H1 (cell line): ENCODE results near the gene GALNTL6. TPM values are rescaled to one million over a fixed set of nuclear protein-coding genes. Genes with fewer than 3 reads are reported as not detected.

Experiments used
- CTCF ChIA-PET: fragments of 300-600 bp; sonication (Branson Sonifier 250); formaldehyde crosslinking; loops from one replicate; lab custom pipeline; 2021; ENCODE audit not compliant: partially characterized antibody; lab: Charles Lee
- POLR2A ChIA-PET: fragments of 300-600 bp; sonication (Branson Sonifier 250); formaldehyde crosslinking; loops from one replicate; lab custom pipeline; 2021; ENCODE audit warnings: inconsistent platforms; ENCODE audit not compliant: partially characterized antibody; lab: Charles Lee
- DNase-seq, 2 experiments: peaks; one replicate each; pipeline versions ENCODE4 v3.0.0 to v3.0.0-alpha.2; 2010 to 2022; ENCODE audit warnings: low spot score in 2 of 2, low read depth in 1 of 2, mixed read lengths in 1 of 2
- FAIRE-seq: peaks from 2 replicates; lab custom pipeline; 2011; peaks lifted over from hg19 to GRCh38; lab: Jason Lieb, UNC
- H2AFZ ChIP-seq: 2 replicates; pipeline ENCODE4 v1.8.1; 2012; ENCODE audit warnings: low read length, inconsistent platforms
- H2AK5ac ChIP-seq: 2 replicates; pipeline ENCODE4 v1.6.1; 2013; ENCODE audit warnings: low read depth, low read length
- H2BK120ac ChIP-seq: replicated peaks from 2 replicates; pipeline ENCODE3; 2013; ENCODE audit warnings: low read depth, low read length, inconsistent platforms
- H2BK12ac ChIP-seq: 2 replicates; pipeline ENCODE4 v1.6.1; 2013; ENCODE audit warnings: low read depth, low read length
- H2BK15ac ChIP-seq: 2 replicates; pipeline ENCODE4 v1.6.1; 2013; ENCODE audit warnings: low read length
- H2BK20ac ChIP-seq: 2 replicates; pipeline ENCODE4 v1.6.1; 2013; ENCODE audit warnings: low read length
- H2BK5ac ChIP-seq: 2 replicates; pipeline ENCODE4 v1.6.1; 2013; ENCODE audit warnings: low read depth, low read length
- H3K14ac ChIP-seq: 2 replicates; pipeline ENCODE4 v1.6.1; 2013; ENCODE audit warnings: inconsistent platforms; ENCODE audit not compliant: insufficient read length
- H3K18ac ChIP-seq: 2 replicates; pipeline ENCODE4 v1.6.1; 2013; ENCODE audit warnings: low read length; ENCODE audit errors: extremely low read depth
- H3K23ac ChIP-seq: 2 replicates; pipeline ENCODE4 v1.6.1; 2013; ENCODE audit warnings: inconsistent platforms; ENCODE audit not compliant: insufficient read length
- H3K23me2 ChIP-seq: 2 replicates; pipeline ENCODE4 v1.6.1; 2013; ENCODE audit warnings: low read depth, low read length
- H3K27ac ChIP-seq: 2 replicates; pipeline ENCODE4 v1.6.1; 2011; ENCODE audit warnings: low read depth, low read length, inconsistent platforms
- H3K27me3 ChIP-seq, 4 experiments: replicated peaks in 1 of 4; 1 replicate in 1 of 4; 2 replicates in 3 of 4; pipeline versions ENCODE4 v1.6.1 to v1.8.1; 2011 to 2013; ENCODE audit warnings: low read length in 3 of 4, mild to moderate bottlenecking in 3 of 4, inconsistent platforms in 2 of 4, mixed read lengths in 2 of 4, moderate library complexity in 1 of 4; ENCODE audit not compliant: control insufficient read depth in 3 of 4, insufficient read depth in 3 of 4; ENCODE audit errors: extremely low read depth in 1 of 4
- H3K36me3 ChIP-seq, 4 experiments: 2 replicates each; pipeline versions ENCODE4 v1.6.1 to v1.8.1; 2011 to 2013; ENCODE audit warnings: mild to moderate bottlenecking in 4 of 4, low read length in 3 of 4, moderate library complexity in 2 of 4, control low read depth in 1 of 4, inconsistent platforms in 1 of 4; ENCODE audit not compliant: insufficient read depth in 4 of 4, control insufficient read depth in 2 of 4
- H3K4ac ChIP-seq: replicated peaks from 2 replicates; pipeline ENCODE3; 2013; ENCODE audit warnings: low read length, low read depth, mixed read lengths, inconsistent platforms; ENCODE audit not compliant: insufficient read length
- H3K4me1 ChIP-seq, 4 experiments: replicated peaks in 1 of 4; 1 replicate in 1 of 4; 2 replicates in 3 of 4; pipeline versions ENCODE4 v1.6.1 to v1.8.1; 2011 to 2013; ENCODE audit warnings: low read length in 3 of 4, inconsistent platforms in 2 of 4, mixed read lengths in 1 of 4; ENCODE audit not compliant: insufficient read depth in 4 of 4, control insufficient read depth in 3 of 4
- H3K4me2 ChIP-seq, 2 experiments: 2 replicates each; pipeline versions ENCODE4 v1.6.1 to v1.8.1; 2011 to 2013; ENCODE audit warnings: low read depth in 2 of 2, low read length in 2 of 2, control low read depth in 1 of 2, inconsistent platforms in 1 of 2, mild to moderate bottlenecking in 1 of 2; ENCODE audit not compliant: insufficient read depth in 1 of 2
- H3K4me3 ChIP-seq, 4 experiments: fragments of 200-600, 300-600 bp in 1 of 4; sonication (generic), shearing (Covaris generic), sonication (Bioruptor Twin) in 1 of 4; 2 replicates each; pipeline versions ENCODE4 v1.5.1 to v1.8.1; 2011 to 2016; ENCODE audit warnings: low read length in 4 of 4, low read depth in 3 of 4, control low read depth in 2 of 4, inconsistent platforms in 2 of 4, mild to moderate bottlenecking in 2 of 4, mixed read lengths in 1 of 4, moderate library complexity in 1 of 4; ENCODE audit not compliant: insufficient read depth in 2 of 4; ENCODE audit errors: extremely low read depth in 1 of 4
- H3K56ac ChIP-seq: replicated peaks from 2 replicates; pipeline ENCODE3; 2013; ENCODE audit warnings: low read depth, mild to moderate bottlenecking, mixed read lengths, low read length, inconsistent platforms; ENCODE audit not compliant: insufficient read length
- H3K79me1 ChIP-seq: 2 replicates; pipeline ENCODE4 v1.6.1; 2013; ENCODE audit warnings: low read depth, low read length, control low read depth
- H3K79me2 ChIP-seq, 2 experiments: 2 replicates each; pipeline versions ENCODE4 v1.6.1 to v1.8.1; 2012 to 2013; ENCODE audit warnings: low read length in 2 of 2, mild to moderate bottlenecking in 2 of 2, inconsistent platforms in 1 of 2; ENCODE audit not compliant: insufficient read depth in 2 of 2, control insufficient read depth in 1 of 2
- H3K9ac ChIP-seq, 4 experiments: replicated peaks in 1 of 4; 1 replicate in 1 of 4; 2 replicates in 3 of 4; pipeline versions ENCODE4 v1.6.1 to v1.8.1; 2011 to 2013; ENCODE audit warnings: low read depth in 3 of 4, low read length in 3 of 4, control low read depth in 2 of 4, mild to moderate bottlenecking in 2 of 4, moderate library complexity in 2 of 4, inconsistent platforms in 1 of 4; ENCODE audit errors: extremely low read depth in 1 of 4
- H3K9me3 ChIP-seq, 2 experiments: 2 replicates each; pipeline versions ENCODE4 v1.6.1 to v1.8.1; 2012 to 2013; ENCODE audit warnings: mild to moderate bottlenecking in 2 of 2, moderate library complexity in 2 of 2, control low read depth in 1 of 2, inconsistent platforms in 1 of 2, low read depth in 1 of 2, low read length in 1 of 2, mixed read lengths in 1 of 2; ENCODE audit not compliant: insufficient read depth in 2 of 2
- H4K20me1 ChIP-seq, 2 experiments: replicated peaks in 1 of 2; 2 replicates each; pipeline versions ENCODE3 to v1.8.1; 2011 to 2013; ENCODE audit warnings: inconsistent platforms in 2 of 2, low read length in 2 of 2, mild to moderate bottlenecking in 1 of 2; ENCODE audit not compliant: insufficient read depth in 2 of 2, control insufficient read depth in 1 of 2
- H4K5ac ChIP-seq: 2 replicates; pipeline ENCODE4 v1.6.1; 2013; ENCODE audit warnings: low read length, low read depth, mixed read lengths, inconsistent platforms; ENCODE audit not compliant: insufficient read length
- H4K8ac ChIP-seq: 2 replicates; pipeline ENCODE4 v1.8.0; 2013; ENCODE audit warnings: mild to moderate bottlenecking, moderate library complexity, low read length, inconsistent platforms; ENCODE audit not compliant: insufficient read depth; ENCODE audit errors: extremely low read depth
- H4K91ac ChIP-seq: replicated peaks from 2 replicates; pipeline ENCODE3; 2013; ENCODE audit warnings: low read length, mixed read lengths, inconsistent platforms; ENCODE audit not compliant: insufficient read length
- BACH1 ChIP-seq: IDR thresholded peaks from 2 replicates; pipeline ENCODE4 v1.6.1; 2012; ENCODE audit warnings: low read length, improper control_type of control experiment
- CBX5 ChIP-seq: fragments of 300-800, 300-1000 bp; sonication (generic); IDR thresholded peaks from 2 replicates; pipeline ENCODE4 v1.7.1; 2016; ENCODE audit warnings: antibody characterized with exemption, low read length, low read depth
- E2F6 ChIP-seq: IDR thresholded peaks from 2 replicates; pipeline ENCODE4 v1.6.1; 2012; ENCODE audit warnings: inconsistent platforms
- HDAC2 ChIP-seq, 2 experiments: fragments of 300-600 bp in 1 of 2; sonication (generic) in 1 of 2; IDR thresholded peaks; 2 replicates each; pipeline ENCODE4 v1.6.1; 2011 to 2012; ENCODE audit warnings: low read depth in 2 of 2, low read length in 2 of 2, mild to moderate bottlenecking in 2 of 2, moderate library complexity in 2 of 2, borderline replicate concordance in 1 of 2, inconsistent platforms in 1 of 2
- HDAC6 ChIP-seq: IDR thresholded peaks from one replicate; pipeline ENCODE4 v1.7.1; 2012; ENCODE audit warnings: low read depth, mild to moderate bottlenecking, inconsistent platforms, low read length, moderate library complexity
- NRF1 ChIP-seq: IDR thresholded peaks from 2 replicates; pipeline ENCODE4 v1.6.1; 2011; ENCODE audit warnings: mild to moderate bottlenecking, low read depth, low read length, improper control_type of control experiment
- POLR2A ChIP-seq, 2 experiments: IDR thresholded peaks; 1 replicate in 1 of 2; 2 replicates in 1 of 2; pipeline ENCODE4 v1.6.1; 2011; ENCODE audit warnings: low read depth in 2 of 2, low read length in 2 of 2, mild to moderate bottlenecking in 2 of 2; ENCODE audit errors: control extremely low read depth in 1 of 2
- RBBP5 ChIP-seq: IDR thresholded peaks from 2 replicates; pipeline ENCODE4 v1.7.1; 2012; ENCODE audit warnings: low read depth, mild to moderate bottlenecking, inconsistent platforms, low read length, moderate library complexity, borderline replicate concordance
- SAP30 ChIP-seq: fragments of 300-600 bp; sonication (generic); IDR thresholded peaks from 2 replicates; pipeline ENCODE4 v1.7.1; 2012; ENCODE audit warnings: low read length, moderate library complexity, mild to moderate bottlenecking, inconsistent platforms; ENCODE audit not compliant: insufficient read depth, insufficient replicate concordance
- SIN3A ChIP-seq, 2 experiments: IDR thresholded peaks in 1 of 2; conservative IDR thresholded peaks in 1 of 2; 2 replicates each; pipeline ENCODE4 v1.6.1; 2011 to 2012; ENCODE audit warnings: low read length in 2 of 2, improper control_type of control experiment in 1 of 2, low read depth in 1 of 2, mild to moderate bottlenecking in 1 of 2
- WGBS, 2 experiments: shearing (Covaris generic) in 1 of 2; methylation state at CpG; one replicate each; pipeline versions ENCODE4 v1.1.6 to v1.1.7; 2013 to 2015; ENCODE audit warnings: low lambda C conversion rate in 2 of 2, mixed read lengths in 2 of 2, inconsistent platforms in 1 of 2, low coverage in 1 of 2, missing lambda C conversion rate in 1 of 2; ENCODE audit not compliant: insufficient replicate concordance in 2 of 2, insufficient coverage in 1 of 2, insufficient read length in 1 of 2; ENCODE audit errors: extremely low coverage in 1 of 2, missing lambda C conversion rate in 1 of 2; 5-methylcytosine and 5-hydroxymethylcytosine counted together
- polyA plus RNA-seq, 7 experiments: library from polyadenylated mRNA; depleted of rRNA in 3 of 7; stranded (reverse) in 5 of 7; unstranded in 2 of 7; fragments of >200 nt in 5 of 7; fragments of 200-250 nt in 2 of 7; gene quantifications; 1 replicate in 5 of 7; 2 replicates in 1 of 7; 4 replicates in 1 of 7; pipeline versions ENCODE4 v1.2.1 to v1.2.3, GENCODE V29; 2011 to 2013; ENCODE audit warnings: missing spikeins in 2 of 7, mixed read lengths in 2 of 7
- total RNA-seq: library from RNA; stranded (reverse); fragmentation: NEBNext Ultra II Directional; extraction: Animal tissue kit (Norgen Biotek cat#: 25700); gene quantifications from 2 replicates; pipeline ENCODE4 v1.2.1, GENCODE V29; 2021
- TF ChIP-seq, protein P1 (sequence below): IDR thresholded peaks from 2 replicates; pipeline ENCODE4 v1.6.1; 2012; ENCODE audit warnings: inconsistent platforms

GALNTL6 gene
- total and polyA plus RNA-seq, 2 of the 8 experiments (the other 6 are each of a cell fraction or from before 2014, with no cell fraction given) = 0.03 to 0.32 TPM

DNA sequence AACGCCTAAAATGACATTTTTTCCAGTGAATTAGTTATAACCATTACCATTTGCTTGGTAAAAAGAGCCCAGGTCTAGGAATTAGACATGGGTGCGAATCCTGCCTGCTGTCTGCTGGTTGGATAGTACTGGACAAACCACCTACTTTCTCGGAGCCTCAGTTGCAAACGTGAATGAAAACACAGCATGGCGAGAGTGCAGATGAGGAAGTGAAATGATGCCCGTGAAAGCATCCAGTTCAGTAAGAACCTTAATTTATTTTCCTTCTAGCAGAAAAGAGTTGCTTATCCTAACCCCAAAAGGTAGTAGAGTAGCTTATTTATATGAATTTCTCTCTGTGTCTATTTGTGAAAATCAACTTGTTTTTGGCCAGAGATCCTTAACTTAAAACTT, 1184.0 kb downstream of the GALNTL6 start:
- DNase-seq = no peak
- FAIRE-seq = no peak
- Histone ChIP-seq H4K8ac (no peak overlapping the region), H2AFZ (no peak overlapping the region), H4K91ac (no peak overlapping the region), H4K5ac (no peak overlapping the region), H3K79me1 (no peaks in the 10 kb centered on the region), H3K56ac (no peak overlapping the region), H2BK5ac (no peak overlapping the region), H3K4me2 (no peak overlapping the region), H4K20me1 (no peaks in the 10 kb centered on the region), H3K36me3 (no peaks in the 10 kb centered on the region), H3K18ac (no peak overlapping the region), H3K79me2 (no peaks in the 10 kb centered on the region), H2BK20ac (no peak overlapping the region), H3K9me3 (no peaks in the 10 kb centered on the region), H2AK5ac (no peak overlapping the region), H3K23ac (no peak overlapping the region), H3K9ac (no peak overlapping the region), H2BK15ac (no peak overlapping the region), H2BK120ac (no peak overlapping the region), H3K27me3 (no peaks in the 10 kb centered on the region), H3K4ac (no peak overlapping the region), H3K27ac (no peak overlapping the region), H3K4me3 (no peak overlapping the region), H3K23me2 (no peaks in the 10 kb centered on the region), H3K14ac (no peak overlapping the region), H3K4me1 (no peaks in the 10 kb centered on the region), H2BK12ac (no peak overlapping the region)
- ChIA-PET POLR2A (interaction anchor here (1.5 kb wide), 1 partner anchor 337 kb away, joined by 5 read pairs; the partner anchor contains the start of gene HMGB2), CTCF (interaction anchor here (1.0 to 2.7 kb wide), 3 partner anchors 11 to 35 kb away, joined by 3 to 8 read pairs (median 3); no protein-coding TSS in a partner anchor)
- WGBS, 2 experiments = 88% methylated on average over 6 of the region's 6 CpGs; no CpG with 5 or more reads in 1 of the 2 experiments
- no peak for TF ChIP-seq SIN3A (conservative IDR thresholded peaks at IDR 0.05 in 1 of 2, IDR thresholded peaks at IDR 0.05 in 1 of 2; ENCODE audit: low read depth in 1 of 2, low read length in 2 of 2)
- TF ChIP-seq SAP30 = no peak
- TF ChIP-seq E2F6 = no peak
- TF ChIP-seq HDAC6 = no peak
- no peak for TF ChIP-seq POLR2A (IDR thresholded peaks at IDR 0.05; ENCODE audit: control extremely low read depth in 1 of 2, low read depth in 2 of 2, low read length in 2 of 2)
- TF ChIP-seq CBX5 = no peak
- TF ChIP-seq HDAC2 (IDR thresholded peaks at IDR 0.05; ENCODE audit: borderline replicate concordance in 1 of 2, low read depth in 2 of 2, low read length in 2 of 2) = no peak
- TF ChIP-seq, protein P1, sequence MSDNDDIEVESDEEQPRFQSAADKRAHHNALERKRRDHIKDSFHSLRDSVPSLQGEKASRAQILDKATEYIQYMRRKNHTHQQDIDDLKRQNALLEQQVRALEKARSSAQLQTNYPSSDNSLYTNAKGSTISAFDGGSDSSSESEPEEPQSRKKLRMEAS = no peak
- TF ChIP-seq NRF1 = no peak
- no peak for TF ChIP-seq RBBP5
- TF ChIP-seq BACH1 = no peak
